ENCODE data around the gene CTU1. TPM values are rescaled to one million over a fixed set of nuclear protein-coding genes. Genes with fewer than 3 reads are reported as not detected.
"Not testable (repeated sequence)": the region's sequence is repeated elsewhere in the genome, so short reads cannot be mapped to it uniquely, and the experiment has no call there.

Gene CTU1
- 10 to 100 TPM; 24.1 to 29.3 (median 27.7) TPM for total RNA-seq

DNA sequence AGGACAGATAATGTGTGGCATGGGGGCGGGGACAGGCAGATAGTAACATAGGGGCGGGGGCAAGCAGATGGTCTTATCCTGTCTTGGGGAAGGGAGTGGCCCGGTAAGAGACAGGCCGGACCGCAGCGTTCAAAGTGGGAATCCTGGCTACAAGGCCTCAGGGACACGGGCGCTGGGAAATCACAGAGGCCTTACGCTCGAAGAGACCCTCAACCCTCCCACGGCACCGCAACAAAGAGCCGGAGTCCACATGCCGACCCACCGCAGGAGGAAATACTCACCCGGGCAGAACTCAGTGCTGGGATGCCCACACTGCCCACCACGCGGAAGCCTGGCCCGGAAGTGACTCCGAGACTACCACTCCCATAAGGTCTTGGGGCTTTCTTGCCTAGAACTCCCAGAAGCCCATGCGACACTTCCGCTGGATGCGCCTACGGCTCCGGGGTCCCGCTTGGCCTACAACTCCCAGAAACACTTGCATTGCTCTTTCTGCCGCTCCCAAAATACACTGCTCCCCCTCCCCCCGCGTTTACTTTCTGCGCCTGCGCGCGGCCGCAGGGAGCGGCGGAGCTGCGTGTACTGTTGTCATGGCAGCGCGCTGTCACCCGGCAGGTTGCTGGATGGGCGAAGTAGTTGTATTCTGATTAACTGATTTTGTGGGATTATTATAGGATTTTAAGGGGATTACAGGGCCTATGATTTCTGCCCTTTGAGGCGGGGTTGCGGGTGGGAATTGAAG lies at the start of gene CTU1:
Gene CTU1 (minus strand): TSS at position 344 of the 739 bp plus-strand sequence. CDS start 3,840 bp downstream, outside the sequence.
- Mint-ChIP-seq H3K27me3 (ENCODE audit: low read depth) (no peaks in the 10 kb centered on the region), H3K9me3 (no peaks in the 10 kb centered on the region), H3K4me3 (peak within 1 kb of the TSS; percentile 94), H3K4me1 (ENCODE audit: low read depth) (peaks cover 37% of the 10 kb centered on the region), H3K36me3 (ENCODE audit: insufficient read depth) (peaks cover 17% of the 10 kb centered on the region)
- peak; percentile 97 to 98 for ATAC-seq
- peak; percentile 98 for DNase-seq

DNA sequence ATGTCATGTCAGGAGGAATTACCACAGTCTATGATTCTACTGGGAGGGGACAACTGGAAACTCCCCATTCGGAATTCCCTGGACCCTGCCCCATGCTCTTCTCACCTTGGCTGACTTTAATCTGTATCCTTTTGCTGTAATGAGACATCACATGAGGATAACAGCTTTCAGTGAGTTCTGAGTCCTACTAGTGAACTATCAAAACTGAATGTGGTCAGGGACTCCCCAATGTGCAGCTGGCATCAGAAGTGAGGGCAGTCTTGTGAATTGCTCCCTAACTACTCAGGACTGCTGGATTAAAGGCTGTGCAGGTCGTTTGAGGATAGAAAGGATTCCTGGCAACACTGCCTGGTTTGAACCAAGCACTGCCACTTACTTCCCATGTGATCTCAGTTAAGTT lies 49.1 kb upstream of the CTU1 start:
- peaks cover 8% of the 10 kb centered on the region for H3K27me3 Mint-ChIP-seq (ENCODE audit: low read depth)
- H3K4me3 Mint-ChIP-seq: no peak overlapping the region
- peaks cover 6% of the 10 kb centered on the region for H3K4me1 Mint-ChIP-seq (ENCODE audit: low read depth)
- DNase-seq: no peak
- H3K36me3 Mint-ChIP-seq (ENCODE audit: insufficient read depth): no peaks in the 10 kb centered on the region
- no peaks in the 10 kb centered on the region for H3K9me3 Mint-ChIP-seq
- no peak for ATAC-seq

DNA sequence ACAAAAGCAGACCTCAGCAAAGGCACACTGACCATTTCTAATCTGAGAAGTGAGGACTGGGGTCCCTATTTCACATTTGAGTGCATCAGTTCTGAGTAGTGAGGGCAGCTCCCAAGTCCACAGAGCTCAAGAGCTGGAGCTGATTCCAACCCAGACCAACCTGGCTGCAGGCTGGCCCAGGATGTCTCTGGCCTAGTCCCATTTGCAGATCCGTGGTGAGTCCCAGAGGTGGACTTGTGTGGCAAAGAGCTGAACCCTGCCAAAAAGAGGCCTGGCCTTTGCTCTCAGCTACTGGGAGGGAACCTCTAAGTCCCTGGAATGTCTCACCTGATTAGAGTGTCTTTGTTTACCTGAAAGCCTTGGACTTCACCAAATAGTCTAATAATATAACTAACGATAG lies 48.5 kb upstream of the CTU1 start:
- no peak for ATAC-seq
- Mint-ChIP-seq H3K9me3 (no peaks in the 10 kb centered on the region), H3K4me1 (ENCODE audit: low read depth) (peaks cover 6% of the 10 kb centered on the region), H3K36me3 (ENCODE audit: insufficient read depth) (no peaks in the 10 kb centered on the region), H3K4me3 (no peak overlapping the region), H3K27me3 (ENCODE audit: low read depth) (peaks cover 8% of the 10 kb centered on the region)
- DNase-seq: no peak

DNA sequence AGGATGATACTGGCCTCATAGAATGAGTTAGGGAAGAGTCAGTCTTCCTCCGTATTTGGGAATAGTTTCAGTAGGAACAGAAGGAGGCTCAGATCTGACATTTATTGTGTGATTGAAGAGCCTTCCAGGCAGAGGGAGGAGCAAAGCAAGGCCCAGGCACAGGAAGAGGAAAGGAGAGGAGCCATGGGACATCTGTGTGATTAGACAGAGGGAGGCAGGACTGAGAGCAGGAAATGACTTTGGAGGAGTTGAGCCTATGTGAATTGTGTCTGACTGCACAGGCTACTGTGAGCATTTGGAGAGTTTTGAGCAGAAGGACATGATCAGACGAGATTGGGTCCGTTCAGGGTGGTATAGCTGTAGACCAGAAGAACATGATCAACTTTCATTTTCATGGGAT lies 42.4 kb upstream of the CTU1 start:
- ATAC-seq (no peak), DNase-seq (no peak)
- Mint-ChIP-seq H3K27me3 (ENCODE audit: low read depth) (peaks cover 17% of the 10 kb centered on the region), H3K4me1 (ENCODE audit: low read depth) (peaks cover 2% of the 10 kb centered on the region), H3K36me3 (ENCODE audit: insufficient read depth) (no peaks in the 10 kb centered on the region), H3K4me3 (no peak overlapping the region), H3K9me3 (no peaks in the 10 kb centered on the region)

- H3K27me3 Mint-ChIP-seq (ENCODE audit: low read depth): peaks cover 13% of the 10 kb centered on the region
- H3K36me3 Mint-ChIP-seq (ENCODE audit: insufficient read depth): no peaks in the 10 kb centered on the region
- H3K4me1 Mint-ChIP-seq (ENCODE audit: low read depth): peaks cover 2% of the 10 kb centered on the region
- no peak overlapping the region for H3K4me3 Mint-ChIP-seq
- ATAC-seq (no peak), DNase-seq (no peak)
- no peaks in the 10 kb centered on the region for H3K9me3 Mint-ChIP-seq
These were observed 40.4 kb upstream of the CTU1 start for GRCh38 chr19:51148580-51148979.

- Mint-ChIP-seq H3K36me3 (ENCODE audit: insufficient read depth) (no peaks in the 10 kb centered on the region), H3K27me3 (ENCODE audit: low read depth) (peaks cover 13% of the 10 kb centered on the region), H3K9me3 (no peaks in the 10 kb centered on the region), H3K4me3 (no peak overlapping the region), H3K4me1 (ENCODE audit: low read depth) (peaks cover 2% of the 10 kb centered on the region)
- DNase-seq: no peak
- ATAC-seq: no peak
These were observed 39.5 kb upstream of the CTU1 start for GRCh38 chr19:51147663-51148062.

- no peak for DNase-seq
- Mint-ChIP-seq H3K4me3 (no peak overlapping the region), H3K27me3 (ENCODE audit: low read depth) (peaks cover 9% of the 10 kb centered on the region)
These were observed 38.5 kb upstream of the CTU1 start for GRCh38 chr19:51146751-51147150.

GRCh38 chr19:51145916-51146493 lies 37.8 kb upstream of the CTU1 start:
- Mint-ChIP-seq H3K9me3 (no peaks in the 10 kb centered on the region), H3K36me3 (ENCODE audit: insufficient read depth) (no peaks in the 10 kb centered on the region), H3K4me1 (ENCODE audit: low read depth) (peaks cover 2% of the 10 kb centered on the region), H3K4me3 (no peak overlapping the region), H3K27me3 (ENCODE audit: low read depth) (peaks cover 9% of the 10 kb centered on the region)
- DNase-seq: no peak
- ATAC-seq: no peak

More at GRCh38 chr19:51146751-51147150, 38.5 kb upstream of the CTU1 start:
- ATAC-seq: no peak
- no peaks in the 10 kb centered on the region for H3K36me3 Mint-ChIP-seq (ENCODE audit: insufficient read depth)
- H3K4me1 Mint-ChIP-seq (ENCODE audit: low read depth): peaks cover 2% of the 10 kb centered on the region
- H3K9me3 Mint-ChIP-seq: no peaks in the 10 kb centered on the region

DNA sequence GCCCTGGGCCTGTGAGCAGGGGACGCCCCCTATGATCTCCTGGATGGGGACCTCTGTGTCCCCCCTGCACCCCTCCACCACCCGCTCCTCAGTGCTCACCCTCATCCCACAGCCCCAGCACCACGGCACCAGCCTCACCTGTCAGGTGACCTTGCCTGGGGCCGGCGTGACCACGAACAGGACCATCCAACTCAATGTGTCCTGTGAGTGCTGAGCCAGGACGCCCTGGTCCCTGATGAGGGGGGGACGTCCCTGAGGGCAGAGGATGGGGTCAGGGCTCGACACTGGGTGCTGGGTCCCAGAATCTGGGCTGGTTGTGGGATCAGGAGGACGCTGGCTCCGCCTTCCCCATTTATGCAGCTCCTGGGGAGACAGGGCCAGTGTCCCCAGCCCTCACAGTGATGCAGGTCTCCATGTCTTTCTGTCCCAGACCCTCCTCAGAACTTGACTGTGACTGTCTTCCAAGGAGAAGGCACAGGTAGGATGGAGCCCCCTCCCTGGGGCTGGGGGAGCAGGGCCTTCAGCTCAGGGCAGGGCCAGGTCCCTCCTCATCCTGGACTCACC lies 36.4 kb upstream of the CTU1 start:
- ATAC-seq (no peak), DNase-seq (no peak)
- H3K4me1 Mint-ChIP-seq (ENCODE audit: low read depth): peaks cover 3% of the 10 kb centered on the region
- peaks cover 7% of the 10 kb centered on the region for H3K27me3 Mint-ChIP-seq (ENCODE audit: low read depth)
- no peak overlapping the region for H3K4me3 Mint-ChIP-seq
- H3K36me3 Mint-ChIP-seq (ENCODE audit: insufficient read depth): no peaks in the 10 kb centered on the region
- H3K9me3 Mint-ChIP-seq: no peaks in the 10 kb centered on the region

DNA sequence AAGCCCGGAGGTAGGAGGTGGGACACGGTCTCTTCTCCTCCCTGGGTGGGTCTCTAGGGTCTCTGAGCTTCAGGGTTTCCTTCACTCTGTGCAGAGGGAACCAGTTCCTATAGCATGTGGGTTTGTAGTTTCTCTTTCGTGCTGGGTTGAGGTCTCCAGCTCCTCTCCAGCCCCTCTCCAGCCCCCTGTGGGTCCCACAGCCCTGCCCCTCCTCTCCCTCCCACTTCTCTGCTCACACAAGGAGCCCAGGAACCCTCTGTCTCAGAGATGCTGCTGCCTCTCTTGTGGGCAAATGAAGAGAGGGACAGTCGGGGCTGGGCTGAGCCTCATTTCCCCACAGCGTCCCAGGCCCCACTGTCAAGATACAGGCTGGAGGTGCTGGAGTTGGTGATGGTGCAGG lies 35.3 kb upstream of the CTU1 start:
- Mint-ChIP-seq H3K27me3 (ENCODE audit: low read depth) (peaks cover 7% of the 10 kb centered on the region), H3K4me1 (ENCODE audit: low read depth) (peaks cover 7% of the 10 kb centered on the region)

DNA sequence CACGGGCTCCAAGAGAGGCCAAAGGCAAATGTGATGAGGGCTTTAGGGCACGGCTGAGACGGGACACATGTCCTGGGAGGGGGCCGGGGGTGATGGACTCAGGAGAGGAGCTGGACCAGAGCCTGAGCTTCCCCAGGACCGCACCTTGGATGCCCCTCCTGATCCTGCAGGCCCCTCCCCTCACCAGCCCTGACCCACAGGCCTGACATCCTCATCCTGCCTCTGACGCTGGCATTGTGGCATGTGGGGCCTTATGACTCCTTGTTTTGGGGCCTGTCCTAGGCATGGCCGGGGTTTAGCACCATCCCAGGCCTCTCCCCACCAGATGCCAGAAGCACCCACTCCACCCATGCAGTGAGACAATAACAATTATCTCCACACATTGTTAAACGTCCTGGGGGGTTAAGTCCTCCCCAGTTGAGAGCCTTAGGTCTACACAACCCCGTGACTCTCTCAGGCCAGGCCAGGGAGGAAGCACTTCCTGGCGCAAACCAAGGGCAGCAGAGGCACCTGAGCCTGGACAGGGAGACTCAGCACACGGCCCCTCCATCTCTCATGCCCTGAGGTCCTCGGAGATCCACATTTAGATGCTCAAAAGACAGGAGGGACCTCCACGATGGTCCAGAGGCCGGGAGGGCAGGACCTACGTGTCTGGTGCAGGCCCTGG lies 34.7 kb upstream of the CTU1 start:
- H3K4me1 Mint-ChIP-seq (ENCODE audit: low read depth); DNase-seq; H3K36me3 Mint-ChIP-seq (ENCODE audit: insufficient read depth); H3K4me3 Mint-ChIP-seq; H3K9me3 Mint-ChIP-seq; ATAC-seq; H3K27me3 Mint-ChIP-seq (ENCODE audit: low read depth): not testable (repeated sequence)

More for the DNA sequence above, 35.3 kb upstream of the CTU1 start:
- Mint-ChIP-seq H3K36me3 (ENCODE audit: insufficient read depth) (no peaks in the 10 kb centered on the region), H3K4me3 (no peak overlapping the region), H3K9me3 (no peaks in the 10 kb centered on the region)
- no peak for DNase-seq
- ATAC-seq: no peak

DNA sequence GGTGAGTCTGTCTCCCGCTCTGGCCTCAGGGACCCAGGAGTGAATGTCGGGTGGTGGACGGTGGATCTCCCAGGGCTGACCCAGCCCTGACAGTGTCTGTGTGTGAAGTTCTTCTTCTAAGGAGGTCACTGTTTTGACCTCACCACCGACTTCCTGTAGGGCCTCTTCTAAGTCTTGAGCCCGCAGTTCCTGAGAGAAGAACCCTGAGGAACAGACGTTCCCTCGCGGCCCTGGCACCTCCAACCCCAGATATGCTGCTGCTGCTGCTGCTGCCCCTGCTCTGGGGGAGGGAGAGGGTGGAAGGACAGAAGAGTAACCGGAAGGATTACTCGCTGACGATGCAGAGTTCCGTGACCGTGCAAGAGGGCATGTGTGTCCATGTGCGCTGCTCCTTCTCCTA lies 33.9 kb upstream of the CTU1 start, which contains the start of gene SIGLEC7:
Gene SIGLEC7 (plus strand): TSS at position 183 of the 400 bp plus-strand sequence. CDS start 69 bp downstream, at position 252.
- Mint-ChIP-seq H3K4me3 (peak within 1 kb of the TSS; percentile 31), H3K36me3 (ENCODE audit: insufficient read depth) (no peaks in the 10 kb centered on the region)
- ATAC-seq: no peak

GRCh38 chr19:51141181-51141580 lies 33.0 kb upstream of the CTU1 start:
- Mint-ChIP-seq H3K36me3 (ENCODE audit: insufficient read depth) (no peaks in the 10 kb centered on the region), H3K4me3 (no peak overlapping the region), H3K4me1 (ENCODE audit: low read depth) (peaks cover 21% of the 10 kb centered on the region), H3K9me3 (no peaks in the 10 kb centered on the region), H3K27me3 (ENCODE audit: low read depth) (peaks cover 7% of the 10 kb centered on the region)
- ATAC-seq: no peak
- DNase-seq: no peak

More for the DNA sequence above, 33.9 kb upstream of the CTU1 start, which contains the start of gene SIGLEC7:
- Mint-ChIP-seq H3K4me1 (ENCODE audit: low read depth) (peaks cover 13% of the 10 kb centered on the region), H3K27me3 (ENCODE audit: low read depth) (peaks cover 7% of the 10 kb centered on the region), H3K9me3 (no peaks in the 10 kb centered on the region)
- DNase-seq: no peak

DNA sequence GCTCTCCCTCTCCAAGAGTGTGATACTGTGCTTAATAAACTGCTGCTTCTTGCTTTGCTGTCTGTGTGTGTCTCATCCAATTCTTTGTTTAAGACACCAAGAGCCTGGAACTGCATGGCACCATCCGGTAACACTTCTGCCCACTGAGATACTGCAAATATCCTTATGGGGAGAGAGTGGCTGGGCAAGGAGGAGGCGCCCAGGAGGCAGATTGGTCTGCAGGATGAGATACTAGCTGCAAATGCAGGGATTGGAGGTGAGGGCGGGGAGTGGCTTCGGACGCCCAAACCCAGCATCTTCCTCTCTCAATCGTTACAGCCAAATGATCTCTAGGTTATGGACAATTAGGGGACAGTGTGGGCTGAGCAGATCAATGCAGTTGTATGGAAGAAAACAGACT lies 32.2 kb upstream of the CTU1 start:
- Mint-ChIP-seq H3K4me1 (ENCODE audit: low read depth) (peaks cover 23% of the 10 kb centered on the region), H3K9me3 (no peaks in the 10 kb centered on the region), H3K4me3 (no peak overlapping the region), H3K36me3 (ENCODE audit: insufficient read depth) (no peaks in the 10 kb centered on the region), H3K27me3 (ENCODE audit: low read depth) (peaks cover 5% of the 10 kb centered on the region)
- DNase-seq (no peak), ATAC-seq (no peak)

Measured in activated T-cell treated with anti-CD3 and anti-CD28 coated beads, Interleukin-2, amount 50 U/mL, for 4 hours (primary cell).